ENCODE data around the gene TBC1D20.
A peak's percentile ranks its signal among the peaks of the same experiment; 100 is the strongest.

Gene TBC1D20

GRCh38 chr20:407133-407952 is 55.0 kb downstream of the TBC1D20 start:
- TF ChIP-seq GATA2 (IDR thresholded peaks at IDR 0.05; ENCODE audit: low read depth, low read length) (no peak), GATA3 (IDR thresholded peaks at IDR 0.05; ENCODE audit: low read depth, low read length) (no peak)

GRCh38 chr20:406200-407132 is 55.9 kb downstream of the TBC1D20 start:
- TF ChIP-seq GATA3 (IDR thresholded peaks at IDR 0.05; ENCODE audit: low read depth, low read length) = no peak
- TF ChIP-seq GATA2 (IDR thresholded peaks at IDR 0.05; ENCODE audit: low read depth, low read length) = no peak

GRCh38 chr20:404088-404487 is 58.2 kb downstream of the TBC1D20 start:
- TF ChIP-seq GATA2 (IDR thresholded peaks at IDR 0.05; ENCODE audit: low read depth, low read length) = no peak

DNA sequence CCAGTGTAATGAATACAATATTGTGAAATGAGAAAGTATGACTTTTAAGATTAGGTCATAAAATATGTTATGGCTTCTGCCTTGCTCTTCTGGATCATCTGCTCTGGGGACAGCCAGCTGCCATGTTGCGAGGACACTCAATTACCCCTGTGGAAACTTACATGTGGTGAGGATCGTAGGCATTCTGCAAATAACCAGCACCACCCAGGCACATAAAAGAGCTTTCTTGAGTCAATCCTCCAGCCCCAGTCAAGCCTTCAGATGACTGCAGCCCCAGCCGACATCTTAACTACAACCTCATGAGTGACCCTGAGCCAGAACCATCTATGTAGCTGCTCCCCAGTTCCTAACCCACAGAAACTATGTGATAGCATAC is 58.8 kb downstream of the TBC1D20 start:
- TF ChIP-seq GATA3 (IDR thresholded peaks at IDR 0.05; ENCODE audit: low read depth, low read length) (no peak), GATA2 (IDR thresholded peaks at IDR 0.05; ENCODE audit: low read depth, low read length) (no peak)

DNA sequence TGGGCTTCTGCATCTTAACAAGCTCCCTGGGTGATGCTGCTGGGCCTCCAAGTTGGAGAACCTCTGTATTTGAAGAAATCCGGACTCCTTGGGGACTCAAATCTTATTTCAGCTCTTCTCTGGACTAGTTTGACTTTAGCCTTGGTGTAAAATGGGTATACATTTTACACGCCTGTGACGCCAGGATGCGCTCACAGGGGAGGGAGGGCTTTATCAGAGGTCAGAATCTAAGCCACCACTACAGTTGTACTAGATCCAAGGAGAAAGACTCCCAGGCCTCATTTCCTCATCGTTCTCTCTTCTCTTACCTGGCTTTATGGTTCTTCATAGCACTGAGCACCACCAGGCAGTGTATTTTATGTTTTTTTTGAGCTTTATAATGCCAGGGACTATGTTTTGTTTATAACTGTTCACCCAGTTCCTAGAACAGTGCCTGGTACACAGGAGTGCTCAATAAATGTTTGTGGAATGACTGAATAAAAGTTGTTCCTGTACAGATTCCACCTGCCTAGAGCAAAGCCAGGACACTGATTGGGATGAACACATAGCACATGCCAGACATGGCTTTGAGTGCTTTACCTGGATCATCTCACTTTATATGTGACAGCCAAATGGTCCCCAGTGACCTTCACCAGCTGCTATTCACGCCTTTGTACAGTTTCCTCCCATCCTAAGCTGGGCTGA is 59.3 kb downstream of the TBC1D20 start:
- no peak for TF ChIP-seq GATA3 (IDR thresholded peaks at IDR 0.05; ENCODE audit: low read depth, low read length)
- no peak for TF ChIP-seq GATA2 (IDR thresholded peaks at IDR 0.05; ENCODE audit: low read depth, low read length)

DNA sequence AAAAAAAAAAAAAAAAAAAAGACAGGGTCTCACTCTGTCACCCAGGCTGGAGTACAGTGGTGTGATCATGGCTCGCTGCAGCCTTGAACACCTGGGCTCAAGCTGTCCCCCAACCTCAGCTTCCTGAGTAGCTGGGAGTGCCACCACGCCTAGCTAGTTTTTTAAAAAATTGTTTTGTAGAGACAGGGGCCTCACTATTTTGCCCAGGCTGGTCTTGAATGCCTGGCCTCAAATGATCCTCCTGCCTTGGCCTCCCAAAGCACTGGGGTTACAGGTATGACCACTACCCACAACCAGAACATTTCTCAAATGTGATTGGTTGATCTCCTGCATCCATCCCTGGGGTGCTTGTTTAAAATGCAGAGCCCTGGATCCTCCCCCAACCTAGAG is 59.8 kb downstream of the TBC1D20 start:
- TF ChIP-seq GATA2 (IDR thresholded peaks at IDR 0.05; ENCODE audit: low read depth, low read length) (no peak), GATA3 (IDR thresholded peaks at IDR 0.05; ENCODE audit: low read depth, low read length) (no peak)

- no peak for TF ChIP-seq GATA2 (IDR thresholded peaks at IDR 0.05; ENCODE audit: low read depth, low read length)
- no peak for TF ChIP-seq GATA3 (IDR thresholded peaks at IDR 0.05; ENCODE audit: low read depth, low read length)
These were observed 60.4 kb downstream of the TBC1D20 start for GRCh38 chr20:401682-402495.

GRCh38 chr20:400454-401275 is 61.7 kb downstream of the TBC1D20 start:
- TF ChIP-seq GATA3 (IDR thresholded peaks at IDR 0.05; ENCODE audit: low read depth, low read length) (no peak), GATA2 (IDR thresholded peaks at IDR 0.05; ENCODE audit: low read depth, low read length) (no peak)

DNA sequence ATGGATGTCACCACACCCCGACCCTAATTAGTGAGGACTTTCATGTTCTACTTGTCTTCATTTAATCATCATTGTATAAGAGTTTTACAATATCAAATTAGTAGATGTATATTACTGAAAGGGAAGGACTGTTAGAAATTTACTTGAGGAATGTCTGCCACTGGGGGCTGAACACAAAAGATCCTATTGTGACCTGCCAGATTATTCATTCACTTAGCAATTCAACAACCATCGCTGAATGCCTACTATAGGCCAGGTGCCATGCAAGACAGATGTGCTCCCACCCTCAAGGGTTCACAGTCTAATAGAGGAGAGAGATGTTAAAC is 62.2 kb downstream of the TBC1D20 start:
- TF ChIP-seq GATA2 (IDR thresholded peaks at IDR 0.05; ENCODE audit: low read depth, low read length) (peak; percentile 34; the same call in 1 of the 2 replicates), GATA3 (IDR thresholded peaks at IDR 0.05; ENCODE audit: low read depth, low read length) (no peak)

DNA sequence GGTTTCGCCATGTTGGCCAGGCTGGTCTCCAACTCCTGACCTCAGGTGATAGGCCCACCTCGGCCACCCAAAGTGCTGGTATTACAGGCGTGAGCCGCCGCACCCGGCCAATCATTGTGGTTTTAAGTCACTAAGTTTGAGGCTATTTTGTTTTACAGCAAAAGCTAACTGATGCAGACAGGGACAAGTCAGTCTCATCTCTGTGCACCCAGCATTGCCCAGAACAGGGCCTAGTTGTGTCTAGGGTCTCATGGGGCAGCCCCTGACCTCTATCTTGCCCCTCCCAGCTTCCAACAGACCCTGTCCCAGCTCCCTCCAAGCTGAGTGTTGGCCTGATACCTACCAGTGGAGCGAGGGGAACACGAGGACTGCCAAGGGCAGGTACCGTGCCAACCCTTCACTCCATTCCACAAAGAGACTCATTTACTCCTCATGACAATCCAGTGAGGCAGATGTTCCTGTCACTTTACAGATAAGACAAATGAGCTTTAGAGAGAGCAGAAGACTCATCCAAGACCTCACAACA is 63.1 kb downstream of the TBC1D20 start:
- TF ChIP-seq GATA2 (IDR thresholded peaks at IDR 0.05; ENCODE audit: low read depth, low read length) = no peak
- TF ChIP-seq GATA3 (IDR thresholded peaks at IDR 0.05; ENCODE audit: low read depth, low read length) = no peak

DNA sequence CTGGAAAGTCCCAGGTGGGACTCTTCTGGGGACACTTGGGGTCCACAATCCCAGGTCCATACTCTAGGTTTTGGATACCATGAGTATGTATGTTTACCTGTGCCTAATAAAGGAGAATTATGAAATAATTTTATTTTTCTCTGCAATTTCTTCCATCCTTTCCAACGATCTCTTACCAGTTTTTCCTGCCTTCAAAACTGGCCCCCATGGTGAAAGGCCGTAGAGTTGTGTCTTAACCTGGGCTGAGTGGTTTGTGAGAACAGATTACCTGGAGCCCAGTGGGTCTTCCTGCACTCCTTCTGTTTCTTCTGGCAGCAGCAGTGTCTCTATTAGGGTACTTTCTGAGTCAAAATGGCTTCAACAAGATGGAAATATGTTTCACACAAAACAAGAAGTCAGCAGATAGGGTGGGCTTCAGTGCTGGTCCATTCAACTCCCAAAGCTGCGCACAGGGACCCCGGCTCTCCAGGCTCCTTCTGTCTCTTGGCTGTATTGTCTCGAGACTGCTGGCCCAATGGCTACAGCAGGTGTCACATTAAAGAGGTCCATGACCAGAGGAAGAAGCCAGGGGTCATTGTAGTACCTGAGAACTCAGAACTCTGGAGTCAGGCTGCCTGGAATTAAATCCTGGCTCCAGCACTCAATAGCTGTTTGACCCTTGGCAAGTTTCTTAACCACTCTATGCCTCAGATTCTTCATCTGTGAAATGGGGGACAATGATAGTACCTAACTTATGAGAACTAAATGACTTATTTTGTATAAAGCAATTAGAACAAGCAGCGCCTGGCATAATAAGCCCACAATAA is 64.7 kb downstream of the TBC1D20 start:
- TF ChIP-seq GATA2 (IDR thresholded peaks at IDR 0.05; ENCODE audit: low read depth, low read length) (no peak), GATA3 (IDR thresholded peaks at IDR 0.05; ENCODE audit: low read depth, low read length) (no peak)

All from SH-SY5Y (cell line).